Skeletal muscle tissue (tissue), 4 donors: ENCODE data around the gene SEMA6D. TPM values are rescaled to one million over a fixed set of nuclear protein-coding genes. Genes with fewer than 3 reads are reported as not detected.

Source experiments
- H3K27ac ChIP-seq: one replicate; pipeline ENCODE4 v1.7.0; 2013; ENCODE audit warnings: mild to moderate bottlenecking, low read depth, low read length, inconsistent platforms
- H3K27me3 ChIP-seq, 3 donors: one replicate each; pipeline ENCODE4 v1.7.0; 2013; ENCODE audit warnings: low read length in 3 of 3; ENCODE audit not compliant: control insufficient read depth in 3 of 3, insufficient read depth in 3 of 3
- H3K36me3 ChIP-seq, 3 donors: one replicate each; pipeline ENCODE4 v1.7.0; 2013; ENCODE audit warnings: low read length in 3 of 3; ENCODE audit not compliant: control insufficient read depth in 3 of 3, insufficient read depth in 3 of 3
- H3K4me1 ChIP-seq, 3 donors: one replicate each; pipeline ENCODE4 v1.7.0; 2013; ENCODE audit warnings: low read length in 3 of 3, mild to moderate bottlenecking in 3 of 3; ENCODE audit not compliant: control insufficient read depth in 3 of 3, insufficient read depth in 3 of 3
- H3K4me3 ChIP-seq, 3 donors: one replicate each; pipeline ENCODE4 v1.7.0; 2013; ENCODE audit warnings: low read length in 3 of 3
- H3K9ac ChIP-seq, 3 donors: one replicate each; pipeline ENCODE4 v1.7.0; 2013; ENCODE audit warnings: low read length in 3 of 3, mild to moderate bottlenecking in 3 of 3, moderate library complexity in 2 of 3, low read depth in 1 of 3
- H3K9me3 ChIP-seq, 3 donors: one replicate each; pipeline ENCODE4 v1.7.0; 2013; ENCODE audit warnings: low read length in 3 of 3; ENCODE audit not compliant: control insufficient read depth in 3 of 3
- total RNA-seq: library from RNA; depleted of rRNA; stranded (reverse); fragments of >200 nt; gene quantifications from one replicate; pipeline ENCODE4 v1.2.3, GENCODE V29; 2014
- donor health status: Osteomylitis.

The SEMA6D gene
- 26.6 TPM for total RNA-seq

- Histone ChIP-seq H3K4me3 (peak within 1 kb of the TSS; percentile 80 to 91 (median 85)), H3K36me3 (no peaks in the 10 kb centered on the region), H3K27ac (peak within 1 kb of the TSS; percentile 77), H3K4me1 (peaks cover 12 to 18% (median 17%) of the 10 kb centered on the region in 3 donors), H3K27me3 (no peaks in the 10 kb centered on the region), H3K9me3 (no peaks in the 10 kb centered on the region), H3K9ac (peak within 1 kb of the TSS; percentile 84 to 91 (median 90))
These were observed at the start of gene SEMA6D for GRCh38 chr15:47717036-47717612. Gene SEMA6D, plus strand, starts transcription at chr15:47717505. Its CDS starts 42,294 bp downstream, at chr15:47759799.

- no peak overlapping the region for H3K9ac ChIP-seq
- H3K4me1 ChIP-seq = peaks cover 0 to 3% (median 0%) of the 10 kb centered on the region in 3 donors
- H3K4me3 ChIP-seq = no peak overlapping the region
- no peaks in the 10 kb centered on the region for H3K27me3 ChIP-seq
- H3K36me3 ChIP-seq = no peaks in the 10 kb centered on the region
- no peak overlapping the region for H3K27ac ChIP-seq
- no peaks in the 10 kb centered on the region for H3K9me3 ChIP-seq
These were observed 48.1 kb upstream of the SEMA6D start for GRCh38 chr15:47669221-47669620.

GRCh38 chr15:47670365-47670764 lies 46.9 kb upstream of the SEMA6D start:
- Histone ChIP-seq H3K9me3 (no peaks in the 10 kb centered on the region), H3K27me3 (no peaks in the 10 kb centered on the region), H3K4me1 (peaks cover 0 to 3% (median 0%) of the 10 kb centered on the region in 3 donors), H3K9ac (no peak overlapping the region), H3K27ac (no peak overlapping the region), H3K36me3 (no peaks in the 10 kb centered on the region), H3K4me3 (no peak overlapping the region)

GRCh38 chr15:47673232-47673761 lies 44.0 kb upstream of the SEMA6D start:
- H3K27me3 ChIP-seq = no peaks in the 10 kb centered on the region
- no peak overlapping the region for H3K27ac ChIP-seq
- no peak overlapping the region for H3K4me3 ChIP-seq

GRCh38 chr15:47674586-47675232 lies 42.6 kb upstream of the SEMA6D start:
- no peaks in the 10 kb centered on the region for H3K27me3 ChIP-seq
- H3K9me3 ChIP-seq = no peaks in the 10 kb centered on the region

More at GRCh38 chr15:47673232-47673761, 44.0 kb upstream of the SEMA6D start:
- Histone ChIP-seq H3K9me3 (no peaks in the 10 kb centered on the region), H3K4me1 (peaks cover 0 to 3% (median 0%) of the 10 kb centered on the region in 3 donors), H3K9ac (no peak overlapping the region), H3K36me3 (no peaks in the 10 kb centered on the region)

GRCh38 chr15:47675735-47676134 lies 41.6 kb upstream of the SEMA6D start:
- no peaks in the 10 kb centered on the region for H3K9me3 ChIP-seq
- H3K27ac ChIP-seq = no peak overlapping the region
- H3K4me3 ChIP-seq = no peak overlapping the region
- H3K9ac ChIP-seq = no peak overlapping the region
- no peaks in the 10 kb centered on the region for H3K36me3 ChIP-seq
- peaks cover 0 to 3% (median 0%) of the 10 kb centered on the region in 3 donors for H3K4me1 ChIP-seq
- no peaks in the 10 kb centered on the region for H3K27me3 ChIP-seq

More at GRCh38 chr15:47674586-47675232, 42.6 kb upstream of the SEMA6D start:
- H3K9ac ChIP-seq = no peak overlapping the region
- H3K4me1 ChIP-seq = peaks cover 0 to 3% (median 0%) of the 10 kb centered on the region in 3 donors
- no peak overlapping the region for H3K27ac ChIP-seq
- H3K36me3 ChIP-seq = no peaks in the 10 kb centered on the region
- no peak overlapping the region for H3K4me3 ChIP-seq

- H3K27ac ChIP-seq = no peak overlapping the region
- no peaks in the 10 kb centered on the region for H3K27me3 ChIP-seq
- H3K4me3 ChIP-seq = no peak overlapping the region
- H3K9ac ChIP-seq = no peak overlapping the region
- no peaks in the 10 kb centered on the region for H3K9me3 ChIP-seq
- H3K4me1 ChIP-seq = peaks cover 0 to 3% (median 0%) of the 10 kb centered on the region in 3 donors
- no peaks in the 10 kb centered on the region for H3K36me3 ChIP-seq
These were observed 39.3 kb upstream of the SEMA6D start for GRCh38 chr15:47678040-47678439.

GRCh38 chr15:47682661-47683060 lies 34.6 kb upstream of the SEMA6D start:
- Histone ChIP-seq H3K27ac (no peak overlapping the region), H3K9me3 (no peaks in the 10 kb centered on the region), H3K4me3 (no peak overlapping the region), H3K27me3 (no peaks in the 10 kb centered on the region), H3K9ac (no peak overlapping the region), H3K36me3 (no peaks in the 10 kb centered on the region), H3K4me1 (no peaks in the 10 kb centered on the region)

- Histone ChIP-seq H3K36me3 (no peaks in the 10 kb centered on the region), H3K27me3 (no peaks in the 10 kb centered on the region), H3K9ac (no peak overlapping the region), H3K9me3 (no peaks in the 10 kb centered on the region), H3K27ac (no peak overlapping the region), H3K4me3 (no peak overlapping the region), H3K4me1 (no peaks in the 10 kb centered on the region)
These were observed 32.0 kb upstream of the SEMA6D start for GRCh38 chr15:47685141-47685870.
